GM10248 (cell line): ENCODE measurements around the gene SLC30A9.

Experiments
- CTCF ChIA-PET: fragments of 300-600 bp; sonication (Branson Sonifier 250); formaldehyde crosslinking; extraction: SDS; loops from one replicate; lab custom pipeline; 2021; ENCODE audit warnings: antibody characterized with exemption; lab: Yijun Ruan, JAX
- POLR2A ChIA-PET: fragments of 350-650 bp; sonication (Branson Sonifier 250); formaldehyde crosslinking; extraction: SDS; loops from one replicate; lab custom pipeline; 2020; ENCODE audit warnings: antibody characterized with exemption; lab: Yijun Ruan, JAX
- DNase-seq: peaks from one replicate; pipeline ENCODE4 v3.0.0; 2012; ENCODE audit errors: extremely low spot score
- CTCF ChIP-seq: IDR thresholded peaks from 2 replicates; pipeline ENCODE4 v1.5.1; 2012; ENCODE audit warnings: mild to moderate bottlenecking, low read depth; ENCODE audit errors: extremely low read depth, missing control alignments, control extremely low read depth

Gene SLC30A9

GRCh38 chr4:41963105-41963504, 27.2 kb upstream of the SLC30A9 start:
- CTCF ChIA-PET, result interaction anchor here (0.9 to 1.8 kb wide), 3 partner anchors 9 to 48 kb away, joined by 3 to 10 read pairs (median 3); no protein-coding TSS in a partner anchor
- no peak for TF ChIP-seq CTCF
- POLR2A ChIA-PET, result no interaction called here
- DNase-seq, result no peak

GRCh38 chr4:41964401-41964800, 25.9 kb upstream of the SLC30A9 start:
- CTCF ChIA-PET, result interaction anchor here (1.8 to 2.5 kb wide), 2 partner anchors 12 kb away, joined by 6 to 10 read pairs; no protein-coding TSS in a partner anchor
- POLR2A ChIA-PET, result no interaction called here

GRCh38 chr4:41967392-41967791, 22.9 kb upstream of the SLC30A9 start:
- TF ChIP-seq CTCF, result no peak
- POLR2A ChIA-PET, result no interaction called here
- CTCF ChIA-PET, result interaction anchor here (1.0 to 2.9 kb wide), 5 partner anchors 10 to 686 kb away, joined by 3 to 11 read pairs (median 4); partner anchors contain the start of gene DCAF4L1
- no peak for DNase-seq

More at GRCh38 chr4:41964401-41964800, 25.9 kb upstream of the SLC30A9 start:
- no peak for DNase-seq
- TF ChIP-seq CTCF, result no peak

GRCh38 chr4:41969671-41970070, 20.7 kb upstream of the SLC30A9 start:
- no peak for DNase-seq
- TF ChIP-seq CTCF, result no peak
- ChIA-PET POLR2A (no interaction called here), CTCF (no interaction called here)

- POLR2A ChIA-PET, result no interaction called here
- no peak for TF ChIP-seq CTCF
- DNase-seq, result no peak
- CTCF ChIA-PET, result interaction anchor here (1.7 to 2.8 kb wide), 2 partner anchors 9 to 12 kb away, joined by 6 to 10 read pairs; no protein-coding TSS in a partner anchor
Observed at GRCh38 chr4:41975341-41975740, 15.0 kb upstream of the SLC30A9 start.

GRCh38 chr4:41976775-41977516, 13.4 kb upstream of the SLC30A9 start:
- ChIA-PET POLR2A (interaction anchor here (0.7 kb wide), 1 partner anchor 16 kb away, joined by 3 read pairs; no protein-coding TSS in a partner anchor), CTCF (interaction anchor here (0.9 to 2.8 kb wide), 4 partner anchors 10 to 13 kb away, joined by 4 to 10 read pairs (median 8); no protein-coding TSS in a partner anchor)
- TF ChIP-seq CTCF, result no peak
- DNase-seq, result no peak
